SK-N-SH treated with all-trans-retinoic acid at 6 μM for 48 hours (cell line): ENCODE measurements around the gene MCU.

Source experiments
- ARNTL ChIP-seq: fragments of 450-650 bp; formaldehyde crosslinking; IDR thresholded peaks from 2 replicates; pipeline ENCODE4 v1.5.0; 2020; ENCODE audit warnings: low read depth, mild to moderate bottlenecking, moderate library complexity, borderline replicate concordance
- CREB5 ChIP-seq: fragments of 250-450 bp; sonication (Bioruptor Pico); IDR thresholded peaks from 2 replicates; pipeline ENCODE4 v1.5.1; 2020; ENCODE audit warnings: low read depth, mild to moderate bottlenecking, moderate library complexity
- PATZ1 ChIP-seq: fragments of 250-450 bp; sonication (Bioruptor Pico); IDR thresholded peaks from 2 replicates; pipeline ENCODE4 v1.8.0; 2020; ENCODE audit warnings: mild to moderate bottlenecking, moderate library complexity, borderline replicate concordance
- PPARA ChIP-seq: fragments of 250-450 bp; sonication (Bioruptor Pico); IDR thresholded peaks from 2 replicates; pipeline ENCODE4 v1.5.0; 2020; ENCODE audit warnings: mild to moderate bottlenecking, borderline replicate concordance
- RARB ChIP-seq: fragments of 250-450 bp; sonication (Bioruptor Pico); IDR thresholded peaks from 2 replicates; pipeline ENCODE4 v1.8.0; 2021; ENCODE audit warnings: mild to moderate bottlenecking, moderate library complexity
- SNAI2 ChIP-seq: fragments of 250-450 bp; sonication (Bioruptor Pico); IDR thresholded peaks from 2 replicates; pipeline ENCODE4 v1.5.0; 2020; ENCODE audit warnings: mild to moderate bottlenecking, moderate library complexity
- TOX ChIP-seq: fragments of 250-450 bp; sonication (Bioruptor Pico); IDR thresholded peaks from 2 replicates; pipeline ENCODE4 v1.8.0; 2021; ENCODE audit warnings: mild to moderate bottlenecking, moderate library complexity, borderline replicate concordance
- ZFP3 ChIP-seq: fragments of 250-450 bp; sonication (Bioruptor Pico); IDR thresholded peaks from 2 replicates; pipeline ENCODE4 v1.5.0; 2020; ENCODE audit warnings: mild to moderate bottlenecking, moderate library complexity
- ZNF70 ChIP-seq: fragments of 450-650 bp; formaldehyde crosslinking; IDR thresholded peaks from 2 replicates; pipeline ENCODE4 v1.5.0; 2020; ENCODE audit warnings: mild to moderate bottlenecking, moderate library complexity
- ZNF8 ChIP-seq: fragments of 450-650 bp; formaldehyde crosslinking; IDR thresholded peaks from 2 replicates; pipeline ENCODE4 v1.5.0; 2020; ENCODE audit warnings: mild to moderate bottlenecking, moderate library complexity
- TF ChIP-seq, protein P1 (sequence below): fragments of 250-450 bp; sonication (Bioruptor Pico); IDR thresholded peaks from 2 replicates; pipeline ENCODE4 v1.5.1; 2021; ENCODE audit warnings: mild to moderate bottlenecking, moderate library complexity

DNA sequence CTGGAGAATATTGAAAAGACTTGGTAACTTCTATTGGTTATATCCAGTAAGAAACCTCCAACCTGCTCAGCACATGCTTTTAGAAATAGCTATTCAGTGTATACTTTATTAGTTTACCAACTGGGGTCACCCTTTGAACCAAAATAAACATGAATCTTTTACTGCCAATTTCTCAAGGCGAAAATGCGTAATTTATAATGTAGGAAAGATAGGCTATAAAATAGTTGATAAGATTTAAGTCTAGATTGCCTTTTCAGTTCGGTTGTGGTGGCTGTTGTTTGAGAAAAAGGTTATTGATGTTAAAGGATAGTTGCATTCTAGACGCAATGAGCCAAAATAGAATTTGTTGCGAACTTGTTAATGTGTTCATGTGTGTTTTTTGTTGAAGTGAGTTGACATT lies 119.0 kb downstream of the MCU start:
- TF ChIP-seq PPARA (CRISPR knock-in tag): no peak
- TF ChIP-seq CREB5: no peak
- TF ChIP-seq ZFP3: no peak
- TF ChIP-seq, protein P1, sequence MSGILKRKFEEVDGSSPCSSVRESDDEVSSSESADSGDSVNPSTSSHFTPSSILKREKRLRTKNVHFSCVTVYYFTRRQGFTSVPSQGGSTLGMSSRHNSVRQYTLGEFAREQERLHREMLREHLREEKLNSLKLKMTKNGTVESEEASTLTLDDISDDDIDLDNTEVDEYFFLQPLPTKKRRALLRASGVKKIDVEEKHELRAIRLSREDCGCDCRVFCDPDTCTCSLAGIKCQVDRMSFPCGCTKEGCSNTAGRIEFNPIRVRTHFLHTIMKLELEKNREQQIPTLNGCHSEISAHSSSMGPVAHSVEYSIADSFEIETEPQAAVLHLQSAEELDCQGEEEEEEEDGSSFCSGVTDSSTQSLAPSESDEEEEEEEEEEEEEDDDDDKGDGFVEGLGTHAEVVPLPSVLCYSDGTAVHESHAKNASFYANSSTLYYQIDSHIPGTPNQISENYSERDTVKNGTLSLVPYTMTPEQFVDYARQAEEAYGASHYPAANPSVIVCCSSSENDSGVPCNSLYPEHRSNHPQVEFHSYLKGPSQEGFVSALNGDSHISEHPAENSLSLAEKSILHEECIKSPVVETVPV (CRISPR knock-in tag): no peak
- TF ChIP-seq ARNTL (CRISPR knock-in tag): no peak
- no peak for TF ChIP-seq SNAI2 (CRISPR knock-in tag)
- TF ChIP-seq ZNF8 (CRISPR knock-in tag): no peak
- no peak for TF ChIP-seq PATZ1 (CRISPR knock-in tag)
- no peak for TF ChIP-seq TOX (CRISPR knock-in tag)
- TF ChIP-seq ZNF70: no peak
- no peak for TF ChIP-seq RARB (CRISPR knock-in tag)
